ENCODE measurements around the gene PRKG1. TPM values are rescaled to one million over a fixed set of nuclear protein-coding genes. Genes with fewer than 3 reads are reported as not detected.
"Not testable (repeated sequence)": the region's sequence is repeated elsewhere in the genome, so short reads cannot be mapped to it uniquely, and the experiment has no call there.

Gene PRKG1
- total RNA-seq, 2 experiments from 2014 or later, result not detected

GRCh38 chr10:51201947-51202346 lies 127.7 kb downstream of the PRKG1 start:
- Mint-ChIP-seq H3K9me3 (no peaks in the 10 kb centered on the region), H3K27ac (no peak overlapping the region), H3K4me3 (no peak overlapping the region), H3K27me3 (no peaks in the 10 kb centered on the region), H3K36me3 (no peaks in the 10 kb centered on the region), H3K4me1 (no peaks in the 10 kb centered on the region)
- DNase-seq, result no peak

- Mint-ChIP-seq H3K9me3 (no peaks in the 10 kb centered on the region), H3K27ac (no peak overlapping the region), H3K27me3 (no peaks in the 10 kb centered on the region), H3K36me3 (no peaks in the 10 kb centered on the region), H3K4me1 (no peaks in the 10 kb centered on the region), H3K4me3 (no peak overlapping the region)
- DNase-seq, result no peak
Measured at GRCh38 chr10:51203359-51203758, 129.1 kb downstream of the PRKG1 start.

GRCh38 chr10:51204066-51204465 lies 129.8 kb downstream of the PRKG1 start:
- Mint-ChIP-seq H3K4me1 (no peaks in the 10 kb centered on the region), H3K27me3 (no peaks in the 10 kb centered on the region), H3K36me3 (no peaks in the 10 kb centered on the region), H3K27ac (no peak overlapping the region), H3K9me3 (no peaks in the 10 kb centered on the region), H3K4me3 (no peak overlapping the region)
- DNase-seq, result no peak

GRCh38 chr10:51204701-51205100 lies 130.4 kb downstream of the PRKG1 start:
- DNase-seq, result no peak
- Mint-ChIP-seq H3K4me3 (no peak overlapping the region), H3K27ac (no peak overlapping the region), H3K36me3 (no peaks in the 10 kb centered on the region), H3K27me3 (no peaks in the 10 kb centered on the region), H3K9me3 (no peaks in the 10 kb centered on the region), H3K4me1 (no peaks in the 10 kb centered on the region)

GRCh38 chr10:51206500-51206899 lies 132.2 kb downstream of the PRKG1 start:
- Mint-ChIP-seq H3K27ac (no peak overlapping the region), H3K9me3 (no peaks in the 10 kb centered on the region), H3K4me1 (no peaks in the 10 kb centered on the region), H3K4me3 (no peak overlapping the region), H3K36me3 (no peaks in the 10 kb centered on the region), H3K27me3 (no peaks in the 10 kb centered on the region)
- DNase-seq, result no peak

GRCh38 chr10:51212937-51213336 lies 138.7 kb downstream of the PRKG1 start:
- H3K27me3 Mint-ChIP-seq, DNase-seq, H3K36me3 Mint-ChIP-seq, H3K27ac Mint-ChIP-seq, H3K4me1 Mint-ChIP-seq, H3K9me3 Mint-ChIP-seq, H3K4me3 Mint-ChIP-seq: not testable (repeated sequence)

- H3K27ac Mint-ChIP-seq, result no peak overlapping the region
- no peaks in the 10 kb centered on the region for H3K4me1 Mint-ChIP-seq
- no peaks in the 10 kb centered on the region for H3K36me3 Mint-ChIP-seq
- no peak for DNase-seq
- no peaks in the 10 kb centered on the region for H3K27me3 Mint-ChIP-seq
- H3K4me3 Mint-ChIP-seq, result no peak overlapping the region
- H3K9me3 Mint-ChIP-seq, result no peaks in the 10 kb centered on the region
Measured at GRCh38 chr10:51214207-51215196, 140.2 kb downstream of the PRKG1 start.

- no peaks in the 10 kb centered on the region for H3K27me3 Mint-ChIP-seq
- DNase-seq, result no peak
- no peaks in the 10 kb centered on the region for H3K36me3 Mint-ChIP-seq
- no peaks in the 10 kb centered on the region for H3K4me1 Mint-ChIP-seq
- H3K9me3 Mint-ChIP-seq, result no peaks in the 10 kb centered on the region
- H3K4me3 Mint-ChIP-seq, result no peak overlapping the region
- H3K27ac Mint-ChIP-seq, result no peak overlapping the region
Measured at GRCh38 chr10:51215951-51216834, 141.9 kb downstream of the PRKG1 start.

- Mint-ChIP-seq H3K4me1 (no peaks in the 10 kb centered on the region), H3K36me3 (no peaks in the 10 kb centered on the region), H3K4me3 (no peak overlapping the region), H3K27ac (no peak overlapping the region), H3K9me3 (no peaks in the 10 kb centered on the region), H3K27me3 (no peaks in the 10 kb centered on the region)
- no peak for DNase-seq
Measured at GRCh38 chr10:51217505-51217904, 143.2 kb downstream of the PRKG1 start.

GRCh38 chr10:51224671-51225161 lies 150.4 kb downstream of the PRKG1 start:
- DNase-seq, result no peak
- Mint-ChIP-seq H3K4me3 (no peak overlapping the region), H3K27me3 (no peaks in the 10 kb centered on the region), H3K27ac (no peak overlapping the region), H3K4me1 (no peaks in the 10 kb centered on the region), H3K9me3 (no peaks in the 10 kb centered on the region), H3K36me3 (no peaks in the 10 kb centered on the region)

GRCh38 chr10:51227897-51228713 lies 153.8 kb downstream of the PRKG1 start:
- no peak overlapping the region for H3K4me3 Mint-ChIP-seq
- no peak for DNase-seq
- no peaks in the 10 kb centered on the region for H3K9me3 Mint-ChIP-seq
- no peaks in the 10 kb centered on the region for H3K36me3 Mint-ChIP-seq
- H3K27ac Mint-ChIP-seq, result no peak overlapping the region
- no peaks in the 10 kb centered on the region for H3K27me3 Mint-ChIP-seq
- no peaks in the 10 kb centered on the region for H3K4me1 Mint-ChIP-seq

- Mint-ChIP-seq H3K27ac (no peak overlapping the region), H3K27me3 (no peaks in the 10 kb centered on the region), H3K4me3 (no peak overlapping the region), H3K4me1 (no peaks in the 10 kb centered on the region), H3K9me3 (no peaks in the 10 kb centered on the region), H3K36me3 (no peaks in the 10 kb centered on the region)
- DNase-seq, result no peak
Measured at GRCh38 chr10:51228714-51229100, 154.4 kb downstream of the PRKG1 start.

GRCh38 chr10:51230887-51231585 lies 156.7 kb downstream of the PRKG1 start:
- DNase-seq, result no peak
- H3K4me3 Mint-ChIP-seq, result no peak overlapping the region
- no peaks in the 10 kb centered on the region for H3K27me3 Mint-ChIP-seq
- no peaks in the 10 kb centered on the region for H3K4me1 Mint-ChIP-seq
- H3K27ac Mint-ChIP-seq, result no peak overlapping the region
- no peaks in the 10 kb centered on the region for H3K36me3 Mint-ChIP-seq
- H3K9me3 Mint-ChIP-seq, result no peaks in the 10 kb centered on the region

- Mint-ChIP-seq H3K9me3 (no peaks in the 10 kb centered on the region), H3K27ac (no peak overlapping the region), H3K4me1 (no peaks in the 10 kb centered on the region), H3K36me3 (no peaks in the 10 kb centered on the region), H3K27me3 (no peaks in the 10 kb centered on the region), H3K4me3 (no peak overlapping the region)
- DNase-seq, result no peak
Measured at GRCh38 chr10:51231754-51232153, 157.5 kb downstream of the PRKG1 start.

Measured in activated naive CD8-positive, alpha-beta T cell treated with anti-CD3 and anti-CD28 coated beads for 36 hours (primary cell).